C4-2B (cell line): ENCODE results near the gene FBRS.

Experiments
- CTCF ChIP-seq: fragments of 450-650 bp; conservative IDR thresholded peaks from 2 replicates; pipeline ENCODE4 v1.5.1; 2017; ENCODE audit warnings: mild to moderate bottlenecking
- ZFX ChIP-seq: fragments of 450-650 bp; IDR thresholded peaks from 2 replicates; pipeline ENCODE4 v1.6.1; 2017

GRCh38 chr16:30700491-30700890 lies 42.3 kb downstream of the FBRS start:
- TF ChIP-seq CTCF = no peak
- TF ChIP-seq ZFX = no peak
